ENCODE measurements around the gene ERLIN1.
A peak's percentile ranks its signal among the peaks of the same experiment; 100 is the strongest.

The ERLIN1 gene

DNA sequence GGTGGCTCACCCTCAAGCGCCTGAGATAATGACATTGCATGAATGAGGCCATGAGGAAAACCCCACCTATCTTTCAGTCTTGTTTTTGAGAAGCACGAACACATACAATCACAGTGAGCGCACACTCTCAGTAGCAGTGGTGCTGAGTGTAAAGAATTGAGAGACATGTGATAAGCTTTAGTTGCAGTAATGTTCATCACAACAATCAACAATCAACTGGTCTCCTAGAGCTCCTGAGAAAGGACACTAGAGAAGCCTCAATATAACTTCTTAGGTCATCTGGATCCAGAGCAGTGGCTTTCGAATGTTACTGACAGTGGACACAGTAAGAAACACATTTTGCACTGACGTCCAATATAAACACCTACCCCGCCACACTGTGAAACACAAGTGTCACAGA, 12.8 kb downstream of the ERLIN1 start:
- no peak for DNase-seq (ENCODE audit: low read depth in 2 of 3, low spot score in 2 of 3)

DNA sequence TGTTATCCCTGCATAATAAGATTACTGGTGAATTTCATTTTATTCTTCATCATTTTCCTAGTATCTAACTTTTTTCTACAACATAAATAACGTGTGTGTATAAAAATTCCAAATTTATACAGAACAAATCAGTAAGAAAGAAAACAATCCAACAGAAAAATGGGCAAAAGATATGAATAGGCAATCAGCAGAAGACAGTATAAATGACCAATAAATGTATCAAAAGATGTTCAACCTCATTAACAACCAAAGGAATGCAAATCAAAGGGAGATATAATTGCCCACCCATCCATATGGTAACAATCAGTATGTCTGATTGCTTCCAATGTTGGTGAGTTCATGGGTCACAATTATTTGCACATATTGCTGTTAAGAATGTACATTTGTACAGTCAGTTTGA, 13.5 kb downstream of the ERLIN1 start:
- DNase-seq (ENCODE audit: low read depth in 2 of 3, low spot score in 2 of 3), result no peak

DNA sequence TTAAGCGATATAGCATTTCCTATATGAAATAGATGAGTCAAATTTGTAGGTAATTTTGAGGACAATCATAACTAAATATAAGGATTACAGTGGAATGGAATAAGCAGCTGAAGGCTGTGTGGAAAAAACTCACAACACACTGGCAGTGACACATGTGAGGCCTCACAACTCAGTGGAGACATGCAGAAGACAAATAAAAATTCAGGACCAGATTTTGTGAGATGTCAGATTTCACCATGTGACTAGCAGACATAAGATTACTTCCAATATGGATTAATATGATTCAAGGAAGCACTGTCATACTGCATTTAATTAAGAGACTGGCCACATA, 17.6 kb downstream of the ERLIN1 start:
- DNase-seq (ENCODE audit: low read depth in 2 of 3, low spot score in 2 of 3), result no peak

DNA sequence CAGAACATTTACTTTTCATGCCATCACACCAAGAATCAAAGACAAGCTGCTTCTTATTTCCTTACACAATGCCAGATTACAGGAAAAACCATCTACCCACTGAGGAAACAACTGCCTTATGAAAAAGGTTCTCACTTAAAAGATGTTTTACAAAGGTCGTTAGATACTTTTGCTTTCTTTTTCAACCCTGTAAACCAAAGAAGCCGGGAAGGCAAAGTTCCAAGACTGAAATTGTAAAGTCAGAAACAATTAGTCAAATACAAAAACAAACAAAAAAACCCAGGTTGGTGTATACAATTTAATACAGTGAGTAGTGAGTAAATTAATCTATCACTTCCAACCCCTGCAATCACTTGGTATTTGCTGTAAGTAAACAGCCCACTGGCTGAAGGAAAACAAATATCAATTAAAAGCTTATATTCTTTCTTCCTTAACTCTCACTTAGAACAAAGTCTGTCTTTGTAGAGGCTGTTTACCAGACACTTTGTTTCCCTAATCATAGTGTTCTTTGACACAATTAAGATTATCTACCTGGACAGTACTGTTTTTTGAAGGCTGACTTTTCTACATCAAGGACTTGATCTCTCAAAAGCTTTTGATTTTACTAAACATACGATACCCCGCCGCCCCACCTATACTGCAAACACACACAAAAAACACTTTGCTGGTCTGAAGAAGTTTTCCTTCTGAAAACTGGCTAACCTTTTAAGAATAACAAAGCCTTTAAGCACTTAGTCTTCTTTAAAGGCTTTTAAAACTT, 18.1 kb downstream of the ERLIN1 start:
- no peak for DNase-seq (ENCODE audit: low read depth in 2 of 3, low spot score in 2 of 3)

DNA sequence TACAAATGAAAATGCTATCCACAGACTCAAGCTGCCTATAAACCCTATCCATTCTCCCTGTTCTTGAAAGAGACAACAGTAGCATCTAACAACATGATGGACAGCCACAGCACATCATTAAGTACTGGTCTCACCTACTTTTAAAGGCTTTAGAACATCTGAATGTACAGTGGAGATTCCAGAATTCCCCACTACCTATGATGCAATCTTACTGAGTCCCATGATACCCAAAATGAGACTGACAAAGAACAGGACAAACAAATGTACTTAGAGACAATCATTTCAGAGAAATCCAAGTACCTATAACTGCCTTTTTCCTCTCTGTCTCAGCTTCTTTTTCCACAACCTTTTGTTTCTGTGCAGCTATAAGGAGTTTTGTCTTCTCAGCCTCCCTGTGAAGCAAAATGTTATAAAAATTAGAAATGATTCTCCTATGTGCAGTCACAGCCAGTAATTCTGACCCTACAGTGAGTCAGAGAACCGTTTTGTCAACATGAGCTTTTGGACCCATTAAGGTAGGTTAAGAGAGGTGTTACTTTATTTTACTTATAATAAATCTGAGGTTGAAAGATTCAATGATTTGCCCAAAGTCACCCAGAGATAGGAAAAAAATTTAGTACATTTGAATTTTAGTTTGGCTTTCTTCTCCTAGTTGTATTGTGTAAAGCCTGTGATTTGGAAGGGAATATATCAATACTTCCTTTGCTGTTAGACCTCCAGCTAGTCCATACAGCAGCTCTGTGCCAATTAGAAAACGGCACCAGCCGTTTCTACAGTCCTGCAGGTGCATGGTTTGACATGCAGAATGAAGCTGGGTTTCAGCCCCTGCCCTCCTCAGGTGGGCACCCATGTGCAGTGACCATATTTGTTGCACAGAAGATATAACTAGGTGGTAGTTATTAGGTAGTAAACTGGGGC, 21.9 kb downstream of the ERLIN1 start:
- DNase-seq (ENCODE audit: low read depth in 2 of 3, low spot score in 2 of 3), result no peak

DNA sequence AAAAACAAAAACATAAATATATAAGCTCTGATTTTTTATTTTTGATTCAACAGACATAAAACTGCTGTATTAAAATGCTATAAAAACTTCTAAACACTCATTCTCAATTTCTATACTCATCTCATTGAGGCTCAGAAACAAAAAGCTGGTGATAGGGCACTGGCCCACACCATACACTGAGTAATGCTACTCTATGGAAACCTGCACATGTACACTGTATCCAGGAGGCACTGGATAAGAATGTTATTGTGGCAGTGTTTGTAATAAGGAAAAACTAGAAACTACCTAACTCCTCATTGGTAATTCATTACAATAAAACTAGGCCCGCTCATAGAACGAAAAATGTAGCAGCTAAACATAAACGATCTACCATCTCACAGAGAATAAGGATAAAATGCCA, 23.1 kb downstream of the ERLIN1 start:
- DNase-seq (ENCODE audit: low read depth in 2 of 3, low spot score in 2 of 3), result no peak

DNA sequence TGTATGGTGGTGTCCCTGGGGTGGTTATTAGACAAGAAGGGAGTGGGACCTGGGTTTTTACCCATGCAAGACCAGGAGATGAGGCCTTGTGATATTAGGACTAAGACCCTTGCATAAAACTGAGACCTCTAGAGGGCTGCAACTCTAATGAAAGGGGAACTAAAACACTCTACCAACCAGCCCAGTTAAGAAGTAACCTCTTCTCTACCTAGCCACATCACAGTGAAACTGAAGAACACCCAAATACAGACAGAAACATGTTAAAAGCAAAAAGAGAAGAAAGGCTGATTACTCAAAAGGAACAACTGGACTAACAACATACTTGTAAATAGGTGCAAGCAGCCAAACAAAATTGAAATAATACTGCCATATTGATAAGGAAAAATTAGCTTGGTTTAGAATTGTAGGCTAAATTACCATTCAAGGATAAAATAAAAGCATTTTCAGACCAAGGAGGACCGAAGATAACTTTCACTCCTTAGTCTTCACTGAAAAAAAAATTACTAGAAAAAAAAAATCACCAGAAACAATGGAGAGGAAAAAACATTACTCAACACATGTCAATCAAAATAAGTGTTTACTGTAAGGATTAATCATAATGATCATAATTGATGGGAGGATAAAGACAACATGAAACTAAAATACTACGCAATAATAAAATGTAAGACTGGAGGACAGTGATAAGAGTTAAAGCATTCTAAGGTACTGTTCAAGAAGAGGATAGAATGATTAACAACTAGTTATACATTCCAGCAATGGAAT, 27.6 kb downstream of the ERLIN1 start:
- no peak for DNase-seq (ENCODE audit: low read depth in 2 of 3, low spot score in 2 of 3)

DNA sequence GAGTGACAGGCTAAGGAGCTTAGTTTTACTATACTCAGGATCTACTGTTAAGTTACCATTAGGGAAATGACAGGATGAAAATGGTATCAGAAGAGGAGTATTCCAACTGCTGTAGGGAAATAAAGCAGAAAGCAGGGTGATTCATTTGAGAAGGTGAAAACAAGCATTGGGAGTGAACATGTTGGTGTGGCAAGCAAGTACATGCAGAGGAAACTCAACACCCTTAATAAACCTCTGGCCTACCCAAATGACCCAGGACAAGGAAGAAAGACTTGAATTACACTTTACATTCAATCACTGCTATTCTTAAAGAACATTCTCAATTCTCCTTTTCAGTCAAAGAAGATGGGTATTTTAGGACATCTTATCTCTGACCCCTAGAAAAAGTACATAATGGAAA, 28.7 kb downstream of the ERLIN1 start:
- no peak for DNase-seq (ENCODE audit: low read depth in 2 of 3, low spot score in 2 of 3)

DNA sequence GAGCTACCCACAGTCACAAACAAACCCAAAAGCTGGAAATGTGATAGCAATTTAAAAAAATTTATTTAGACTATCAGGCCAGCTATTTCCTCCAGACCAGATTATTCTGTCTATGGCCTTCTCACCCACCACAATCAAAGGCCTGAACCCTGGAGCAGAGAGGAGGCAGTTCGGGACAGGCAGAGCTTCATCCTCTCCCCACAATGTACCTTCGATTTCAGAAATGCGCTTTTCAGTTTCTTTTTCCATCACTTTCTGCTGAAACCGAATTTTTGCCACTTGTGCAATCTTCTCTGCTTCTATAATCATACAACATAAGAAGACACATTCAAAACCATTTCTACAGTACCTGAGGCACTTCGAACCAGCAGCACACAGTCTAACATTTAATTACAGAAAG, 29.9 kb downstream of the ERLIN1 start:
- DNase-seq (ENCODE audit: low read depth in 2 of 3, low spot score in 2 of 3), result no peak

DNA sequence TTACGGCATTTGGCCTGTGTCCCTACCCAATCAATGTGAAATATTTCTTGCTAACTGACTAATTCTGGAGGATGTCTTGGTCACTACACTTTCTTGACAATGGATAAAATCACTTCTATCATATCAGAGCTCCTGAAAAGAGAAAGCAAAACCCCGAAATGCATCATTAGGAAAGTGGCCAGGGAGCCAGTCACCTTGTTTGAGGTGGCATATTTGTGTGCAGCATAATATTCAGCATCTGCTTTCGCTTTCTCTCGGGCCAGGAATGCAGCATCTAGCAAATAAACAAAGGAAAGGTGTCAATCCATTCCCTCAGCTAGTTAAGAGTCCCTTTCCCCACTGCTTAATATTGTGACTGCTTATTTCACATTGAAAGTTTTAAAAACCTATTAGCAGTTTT, 31.2 kb downstream of the ERLIN1 start:
- DNase-seq (ENCODE audit: low read depth in 2 of 3, low spot score in 2 of 3), result no peak

DNA sequence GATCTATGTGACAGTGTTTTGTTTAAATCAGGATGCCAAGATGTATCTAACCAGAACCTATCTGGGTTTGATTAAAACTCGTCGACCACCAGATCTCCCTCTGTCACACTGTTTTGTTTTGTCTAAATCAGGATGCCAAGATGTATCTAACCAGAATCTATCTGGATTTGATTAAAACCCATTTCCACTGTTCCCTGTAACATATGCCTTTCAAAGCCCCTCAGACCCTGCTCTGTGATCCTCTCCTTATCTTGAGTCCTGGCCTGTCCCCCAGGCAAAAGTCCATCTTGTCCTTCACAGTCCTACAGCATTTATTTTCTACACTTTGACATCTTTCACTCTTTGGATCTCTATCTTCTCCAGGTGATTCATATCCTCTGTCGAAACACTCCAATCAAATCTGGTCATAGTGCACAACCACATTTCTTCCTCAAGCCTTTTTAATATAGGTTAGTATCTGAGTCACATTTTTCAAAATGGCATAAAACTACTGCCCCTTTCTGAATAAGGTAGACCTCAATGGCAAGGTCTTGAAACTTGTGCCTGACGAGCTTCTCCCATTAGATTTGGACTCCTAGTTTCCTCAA, 32.5 kb downstream of the ERLIN1 start:
- DNase-seq (ENCODE audit: low read depth in 2 of 3, low spot score in 2 of 3), result no peak

DNA sequence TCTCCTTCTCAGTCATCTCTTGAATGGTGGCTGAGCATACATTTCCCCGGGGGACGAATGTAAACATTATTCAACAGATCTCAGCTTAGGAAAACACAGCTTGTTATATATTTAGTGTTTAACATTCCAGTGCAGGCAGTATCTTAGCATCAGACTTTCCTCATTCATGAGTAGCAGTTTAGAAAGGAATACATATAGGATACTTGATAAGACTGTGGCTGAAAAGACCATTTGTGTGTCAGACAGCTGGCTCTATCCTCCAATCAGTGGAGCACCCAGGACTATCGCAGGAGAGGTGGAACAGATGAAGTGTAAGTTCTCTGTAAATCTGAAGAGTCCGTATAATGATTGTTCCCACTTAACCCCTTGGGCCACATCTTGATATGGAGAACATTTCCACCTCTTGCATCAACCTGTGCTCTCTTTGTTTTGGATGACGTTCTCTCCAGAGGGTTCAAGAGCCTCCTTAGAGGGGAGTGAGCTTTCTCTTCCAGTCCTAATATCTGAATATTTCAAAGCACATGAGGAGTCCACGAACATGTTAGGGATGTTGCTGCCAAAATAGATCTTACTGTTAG, 34.0 kb downstream of the ERLIN1 start:
- no peak for DNase-seq (ENCODE audit: low read depth in 2 of 3, low spot score in 2 of 3)

DNA sequence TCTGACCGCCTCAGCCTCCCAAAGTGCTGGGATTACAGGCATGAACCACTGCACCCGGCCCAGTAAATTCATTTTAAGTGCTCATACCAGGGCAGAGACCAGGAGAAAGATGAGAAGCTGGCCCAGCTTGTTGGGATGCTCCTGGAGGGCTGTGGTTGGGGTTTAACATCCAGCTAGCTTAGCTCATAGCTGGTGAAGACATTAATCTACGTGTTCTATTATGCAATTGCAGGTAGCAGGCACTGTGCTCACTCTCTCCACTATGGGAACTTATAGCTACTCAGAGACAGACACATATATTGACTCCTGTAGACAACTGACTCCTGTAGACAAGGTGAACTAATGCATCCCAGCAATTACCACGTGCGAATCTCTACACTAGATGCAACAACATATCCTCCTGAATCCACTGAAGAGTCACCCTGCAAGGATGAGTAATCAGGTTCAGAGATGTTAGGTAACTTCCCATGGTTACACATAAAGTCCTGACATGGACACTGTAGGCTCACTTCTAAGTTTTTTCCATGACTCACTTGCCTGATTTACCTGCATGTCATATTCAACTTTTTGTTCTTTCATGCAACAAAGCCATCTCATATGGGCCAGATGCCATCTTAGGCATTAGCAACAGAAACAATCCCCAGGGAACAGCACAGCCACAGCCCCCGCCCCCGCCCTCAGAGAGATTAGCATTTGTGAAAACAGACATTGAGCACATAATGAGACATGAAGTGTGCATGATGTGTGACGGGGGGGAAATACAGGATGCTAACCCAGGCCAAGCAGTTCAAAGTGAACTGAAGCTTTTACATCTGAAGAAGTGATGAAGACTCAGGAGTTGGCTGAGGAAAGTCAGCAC, 37.2 kb downstream of the ERLIN1 start:
- DNase-seq (ENCODE audit: low read depth in 2 of 3, low spot score in 2 of 3), result peak in 1 of 3 experiments; percentile 10

DNA sequence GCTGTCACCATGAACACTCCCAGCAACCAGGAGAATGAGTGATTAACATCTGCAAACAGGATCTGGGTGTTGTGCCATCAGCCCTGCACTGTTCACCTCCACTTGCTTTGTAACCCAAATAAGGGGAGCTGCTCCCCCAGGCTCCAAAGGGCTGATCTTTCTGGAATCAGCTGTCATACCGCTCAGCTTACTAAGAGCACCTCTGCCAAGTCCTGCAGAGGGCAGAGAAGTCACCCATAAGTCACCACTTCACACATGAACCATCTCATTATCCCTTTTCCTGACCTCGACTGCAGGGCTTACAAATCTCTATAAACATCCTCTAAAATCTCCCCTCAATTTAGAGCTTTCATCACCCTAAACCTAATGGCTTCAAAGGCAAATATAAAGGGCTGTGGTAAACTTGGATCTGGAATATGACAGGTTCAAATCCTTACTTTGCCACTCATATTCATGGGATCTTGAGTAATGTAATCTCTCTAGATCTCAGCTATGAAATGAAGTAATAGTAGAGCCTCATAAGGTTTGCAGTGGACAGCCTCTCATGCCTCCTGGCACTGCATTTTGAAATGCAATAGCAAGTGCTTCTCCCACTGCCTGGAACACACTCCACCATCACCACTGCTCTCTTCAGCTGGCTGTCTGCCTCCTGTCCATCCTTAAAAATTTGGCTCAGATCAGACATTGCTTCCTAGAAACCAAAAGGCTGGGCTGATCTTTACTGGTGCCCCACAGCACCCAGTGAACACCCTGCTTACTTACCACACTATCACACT, 38.8 kb downstream of the ERLIN1 start:
- no peak for DNase-seq (ENCODE audit: low read depth in 2 of 3, low spot score in 2 of 3)

DNA sequence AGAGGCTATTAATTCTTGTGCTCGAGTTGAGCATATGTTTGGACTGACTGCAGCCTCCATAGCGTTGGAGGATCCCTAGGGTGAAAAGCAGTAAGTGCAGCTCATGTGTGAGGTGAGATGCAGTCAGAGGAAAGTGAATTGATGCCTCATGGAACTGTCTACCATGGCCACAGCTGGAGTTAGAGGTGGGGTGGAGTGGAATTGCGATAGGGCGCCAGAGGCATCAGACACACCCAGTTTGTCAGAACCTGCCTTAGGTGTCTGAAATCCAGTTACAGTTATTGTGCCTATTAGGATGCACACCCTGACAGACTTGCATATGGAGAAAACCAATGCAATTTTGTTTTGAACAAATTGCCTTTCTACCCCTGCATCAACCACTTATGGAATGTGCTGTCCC, 39.4 kb downstream of the ERLIN1 start:
- DNase-seq (ENCODE audit: low read depth in 2 of 3, low spot score in 2 of 3), result no peak

DNA sequence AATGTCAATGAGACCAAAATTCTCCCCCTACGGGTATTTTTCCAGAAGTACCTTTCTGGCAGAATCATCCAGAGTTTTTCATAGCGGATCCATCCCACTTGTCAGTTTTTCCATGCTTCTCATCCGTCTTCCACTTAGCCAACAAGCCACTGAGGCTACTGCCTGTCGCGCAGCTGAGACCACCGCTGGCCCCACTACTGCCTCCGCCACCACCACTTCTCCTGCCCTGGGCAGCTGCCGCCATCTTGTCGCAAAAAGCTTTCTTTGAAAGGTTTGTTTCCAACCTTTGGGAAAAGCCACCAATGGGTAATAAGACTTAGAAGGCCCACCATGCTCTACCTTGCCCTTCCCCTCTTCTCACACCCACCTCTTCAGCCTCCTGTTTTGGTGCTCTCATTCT, 42.1 kb downstream of the ERLIN1 start:
- DNase-seq (ENCODE audit: low read depth in 2 of 3, low spot score in 2 of 3), result no peak

DNA sequence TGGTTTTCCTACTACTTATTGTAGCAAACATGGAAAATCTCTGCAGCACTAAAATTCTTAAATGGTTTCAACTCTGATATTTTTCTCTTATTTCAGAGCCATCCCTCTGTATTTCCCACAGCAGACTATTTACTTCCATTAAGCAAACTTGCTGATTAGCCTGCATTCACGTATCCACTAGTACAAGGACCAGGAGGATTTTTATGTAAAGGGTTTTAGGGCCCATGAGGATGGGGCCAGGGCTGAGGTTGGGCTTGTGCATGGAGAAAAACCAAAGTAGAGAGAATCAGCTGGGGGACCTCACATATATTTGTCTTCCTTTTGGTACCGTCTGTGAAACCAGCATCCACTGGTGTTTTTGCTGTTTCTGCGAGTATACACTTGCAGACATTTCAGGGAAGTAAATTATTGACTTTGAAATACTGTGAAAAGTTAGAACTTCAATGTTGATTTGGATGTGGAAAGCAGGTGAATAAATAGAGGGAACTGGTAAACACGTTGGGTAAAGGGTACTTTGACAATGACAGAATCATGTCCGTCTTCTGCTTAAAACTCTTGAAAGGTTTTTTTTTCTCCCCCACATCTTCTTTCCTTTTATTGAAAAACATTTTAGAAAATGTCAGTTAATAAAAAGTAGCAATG, 44.3 kb downstream of the ERLIN1 start:
- no peak for DNase-seq (ENCODE audit: low read depth in 2 of 3, low spot score in 2 of 3)

DNA sequence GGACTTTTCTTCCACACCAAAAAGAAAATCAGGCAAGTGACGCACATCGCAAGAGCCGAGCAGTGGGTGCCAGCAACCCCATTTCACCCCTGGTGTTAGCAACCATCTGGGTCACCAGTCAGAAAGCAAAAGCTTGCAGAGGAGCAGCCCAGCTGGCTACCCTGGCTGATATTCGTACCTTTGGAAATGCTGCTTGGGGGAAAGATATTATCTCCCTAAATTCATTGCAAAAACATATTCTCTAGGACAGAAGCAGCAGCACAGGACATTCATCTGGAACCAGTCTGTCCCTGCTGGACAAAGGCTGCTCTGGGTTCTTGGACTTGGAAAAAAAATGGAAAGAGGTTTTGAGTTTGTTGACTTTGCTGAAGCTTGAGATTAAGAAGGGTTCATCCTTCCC, 45.8 kb downstream of the ERLIN1 start:
- DNase-seq (ENCODE audit: low read depth in 2 of 3, low spot score in 2 of 3), result no peak

DNA sequence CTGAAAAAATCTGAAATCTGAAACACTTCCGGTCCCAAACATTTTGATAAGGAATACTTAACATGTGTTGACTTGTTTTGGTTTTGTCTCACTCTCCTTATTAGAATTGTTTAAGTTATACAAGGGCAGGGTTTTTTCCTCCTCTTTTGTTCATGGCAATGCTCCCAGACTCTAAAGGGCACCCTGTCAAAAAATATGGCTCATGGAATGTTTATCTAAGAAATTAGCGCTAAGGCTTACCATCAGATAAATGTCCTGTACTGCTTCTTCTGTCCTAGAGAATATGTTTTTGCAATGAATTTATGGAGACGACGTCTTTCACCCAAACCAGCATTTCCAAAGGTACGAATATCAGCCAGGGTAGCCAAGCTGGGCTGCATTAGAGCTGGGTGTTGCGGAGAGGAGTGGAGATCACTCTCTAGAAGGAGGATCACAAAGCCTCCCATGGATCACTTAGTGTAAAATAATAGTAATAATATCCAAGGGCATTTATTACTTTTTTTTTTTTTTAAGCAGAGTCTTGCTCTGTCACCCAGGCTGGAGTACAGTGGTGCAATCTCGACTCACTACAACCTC, 46.8 kb downstream of the ERLIN1 start:
- DNase-seq (ENCODE audit: low read depth in 2 of 3, low spot score in 2 of 3), result no peak

Measured in activated CD8-positive, alpha-beta memory T cell treated with anti-CD3 and anti-CD28 coated beads for 48 hours (primary cell).